ENCODE measurements around the gene ZNF446. TPM values are rescaled to one million over a fixed set of nuclear protein-coding genes. Genes with fewer than 3 reads are reported as not detected.
"Not testable (repeated sequence)": the region's sequence is repeated elsewhere in the genome, so short reads cannot be mapped to it uniquely, and the experiment has no call there.

The ZNF446 gene
- total and polyA plus RNA-seq, 3 donors from 2014 or later, result 24.3 to 38.7 (median 33.6) TPM

GRCh38 chr19:58439576-58440554 lies 36.3 kb upstream of the ZNF446 start, which contains the start of gene ZNF132:
Gene ZNF132 (minus strand): TSS chr19:58440153. CDS start chr19:58439821, 332 bp downstream.
- H3K36me3 ChIP-seq (ENCODE audit: low read depth, missing control alignments), result no peaks in the 10 kb centered on the region
- TF ChIP-seq CTCF (IDR thresholded peaks at IDR 0.05) (no peak), POLR2A (IDR thresholded peaks at IDR 0.05) (no peak)
- H3K27ac ChIP-seq, result peak within 1 kb of the TSS; percentile 53 to 87
- intact Hi-C loops (cut with DNase I; ENCODE audit: low total_unique reads), result no loop called here
- no peaks in the 10 kb centered on the region for H3K9me3 ChIP-seq
- peak; percentile 100 for DNase-seq
- peaks cover 7% of the 10 kb centered on the region for H3K4me1 ChIP-seq
- WGBS, 2 donors, result 7 to 8% methylated on average over 13 to 54 of the region's 59 CpGs
- H3K4me3 ChIP-seq, result peak within 1 kb of the TSS; percentile 72 to 82
- H3K27me3 ChIP-seq, result no peaks in the 10 kb centered on the region

DNA sequence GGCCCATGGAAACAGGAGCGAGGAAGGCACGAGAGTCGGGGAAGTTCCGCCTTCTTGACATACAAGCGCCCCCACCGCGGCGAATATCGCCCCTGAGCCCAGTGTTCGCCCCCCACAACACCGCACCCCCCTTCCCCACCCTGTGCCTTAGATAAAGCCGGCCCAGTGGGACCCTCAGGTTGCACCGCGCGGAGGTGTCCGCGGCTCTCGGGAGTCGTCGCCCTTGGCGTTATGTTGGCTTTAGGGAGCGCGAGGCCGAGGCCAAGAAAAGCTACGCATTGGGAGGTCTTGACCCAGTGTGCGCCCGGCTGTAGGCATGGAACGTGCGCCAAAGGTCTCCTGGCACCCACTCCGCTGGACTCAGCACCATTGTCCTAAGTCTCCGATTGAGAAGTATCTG lies 35.6 kb upstream of the ZNF446 start:
- DNase-seq, result no peak
- Histone ChIP-seq H3K4me1 (peaks cover 7% of the 10 kb centered on the region), H3K27me3 (no peaks in the 10 kb centered on the region), H3K36me3 (ENCODE audit: low read depth, missing control alignments) (no peaks in the 10 kb centered on the region), H3K9me3 (no peaks in the 10 kb centered on the region), H3K27ac (peak overlapping the region; percentile 53 to 87), H3K4me3 (peak overlapping the region; percentile 72 to 82)
- TF ChIP-seq CTCF (IDR thresholded peaks at IDR 0.05) (no peak), POLR2A (IDR thresholded peaks at IDR 0.05) (no peak)
- WGBS, 2 donors, result 9 to 11% methylated on average over 5 to 31 of the region's 31 CpGs
- intact Hi-C loops (cut with DNase I; ENCODE audit: low total_unique reads), result no loop called here

- H3K27ac ChIP-seq; H3K27me3 ChIP-seq; H3K4me3 ChIP-seq; intact Hi-C loops (cut with DNase I; ENCODE audit: low total_unique reads); H3K36me3 ChIP-seq (ENCODE audit: low read depth, missing control alignments); H3K4me1 ChIP-seq; DNase-seq; H3K9me3 ChIP-seq: not testable (repeated sequence)
- 84 to 85% methylated on average over 7 of the region's 7 CpGs for WGBS, 2 donors
Observed at GRCh38 chr19:58442986-58443385, 33.2 kb upstream of the ZNF446 start.

- H3K4me1 ChIP-seq; H3K27ac ChIP-seq; intact Hi-C loops (cut with DNase I; ENCODE audit: low total_unique reads); H3K4me3 ChIP-seq; DNase-seq; H3K36me3 ChIP-seq (ENCODE audit: low read depth, missing control alignments); H3K27me3 ChIP-seq; H3K9me3 ChIP-seq: not testable (repeated sequence)
- WGBS, 2 donors, result 77 to 79% methylated on average over 3 of the region's 3 CpGs
Observed at GRCh38 chr19:58448860-58449259, 27.3 kb upstream of the ZNF446 start.

DNA sequence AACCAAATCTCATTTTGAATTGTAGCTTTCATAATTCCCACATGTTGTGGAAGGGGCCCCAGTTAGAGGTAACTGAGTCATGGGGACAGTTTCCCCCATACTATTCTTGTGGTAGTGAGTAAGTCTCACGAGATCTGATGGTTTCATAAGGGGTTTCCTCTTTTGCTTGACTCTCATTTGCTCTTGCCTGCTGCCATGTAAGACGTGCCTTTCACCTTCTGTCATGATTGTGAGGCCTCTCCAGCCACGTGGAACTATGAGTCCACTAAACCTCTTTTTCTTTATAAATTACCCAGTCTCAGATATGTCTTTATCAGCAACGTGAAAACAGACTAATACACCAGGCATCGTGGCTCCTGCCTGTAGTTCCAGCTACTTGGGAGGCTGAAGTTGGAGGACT lies 26.2 kb upstream of the ZNF446 start:
- H3K4me1 ChIP-seq; H3K4me3 ChIP-seq; H3K27ac ChIP-seq; H3K27me3 ChIP-seq; intact Hi-C loops (cut with DNase I; ENCODE audit: low total_unique reads); H3K36me3 ChIP-seq (ENCODE audit: low read depth, missing control alignments); DNase-seq; H3K9me3 ChIP-seq: not testable (repeated sequence)
- 65 to 70% methylated on average over 5 of the region's 5 CpGs for WGBS, 2 donors

GRCh38 chr19:58450856-58451357 lies 25.2 kb upstream of the ZNF446 start:
- intact Hi-C loops (cut with DNase I; ENCODE audit: low total_unique reads), result no loop called here
- no peaks in the 10 kb centered on the region for H3K4me1 ChIP-seq
- TF ChIP-seq CTCF (IDR thresholded peaks at IDR 0.05) (no peak), POLR2A (IDR thresholded peaks at IDR 0.05) (no peak)
- no peaks in the 10 kb centered on the region for H3K9me3 ChIP-seq
- WGBS, 2 donors, result 4 to 5% methylated on average over 11 of the region's 11 CpGs
- peak overlapping the region; percentile 81 to 90 for H3K4me3 ChIP-seq
- no peaks in the 10 kb centered on the region for H3K27me3 ChIP-seq
- DNase-seq, result no peak
- H3K36me3 ChIP-seq (ENCODE audit: low read depth, missing control alignments), result no peaks in the 10 kb centered on the region
- H3K27ac ChIP-seq, result no peak overlapping the region

Data from testis (tissue), 3 donors.